ENCODE results near the gene TMEM107.

TMEM107 gene

GRCh38 chr17:8147141-8147804 lies 28.9 kb downstream of the TMEM107 start:
- TF ChIP-seq CTCF (IDR thresholded peaks at IDR 0.05; ENCODE audit: control insufficient read depth, extremely low read depth, insufficient read depth): no peak
- H3K4me3 ChIP-seq (ENCODE audit: low read depth, low read length): no peak overlapping the region
- DNase-seq (ENCODE audit: low read depth): no peak

GRCh38 chr17:8146381-8147140 lies 29.6 kb downstream of the TMEM107 start:
- no peak overlapping the region for H3K4me3 ChIP-seq (ENCODE audit: low read depth, low read length)
- DNase-seq (ENCODE audit: low read depth): no peak
- no peak for TF ChIP-seq CTCF (IDR thresholded peaks at IDR 0.05; ENCODE audit: control insufficient read depth, extremely low read depth, insufficient read depth)

- TF ChIP-seq CTCF (IDR thresholded peaks at IDR 0.05; ENCODE audit: control insufficient read depth, extremely low read depth, insufficient read depth): no peak
- DNase-seq (ENCODE audit: low read depth): no peak
- H3K4me3 ChIP-seq (ENCODE audit: low read depth, low read length): no peak overlapping the region
Measured at GRCh38 chr17:8145811-8146210, 30.4 kb downstream of the TMEM107 start.

GRCh38 chr17:8144401-8145231 lies 31.6 kb downstream of the TMEM107 start:
- no peak overlapping the region for H3K4me3 ChIP-seq (ENCODE audit: low read depth, low read length)
- no peak for DNase-seq (ENCODE audit: low read depth)
- TF ChIP-seq CTCF (IDR thresholded peaks at IDR 0.05; ENCODE audit: control insufficient read depth, extremely low read depth, insufficient read depth): no peak

GRCh38 chr17:8143581-8144400 lies 32.4 kb downstream of the TMEM107 start:
- no peak for TF ChIP-seq CTCF (IDR thresholded peaks at IDR 0.05; ENCODE audit: control insufficient read depth, extremely low read depth, insufficient read depth)
- DNase-seq (ENCODE audit: low read depth): no peak
- H3K4me3 ChIP-seq (ENCODE audit: low read depth, low read length): no peak overlapping the region

- TF ChIP-seq CTCF (IDR thresholded peaks at IDR 0.05; ENCODE audit: control insufficient read depth, extremely low read depth, insufficient read depth): no peak
- H3K4me3 ChIP-seq (ENCODE audit: low read depth, low read length): no peak overlapping the region
- no peak for DNase-seq (ENCODE audit: low read depth)
Measured at GRCh38 chr17:8142887-8143580, 33.1 kb downstream of the TMEM107 start.
